DMS79 treated with DMSO at 0.1 percent for 48 hours (cell line): ENCODE measurements around the gene MINDY4.

Source experiments
- DNase-seq: peaks from one replicate; lab custom pipeline; 2025; lab: John Stamatoyannopoulos, UW

The MINDY4 gene

DNA sequence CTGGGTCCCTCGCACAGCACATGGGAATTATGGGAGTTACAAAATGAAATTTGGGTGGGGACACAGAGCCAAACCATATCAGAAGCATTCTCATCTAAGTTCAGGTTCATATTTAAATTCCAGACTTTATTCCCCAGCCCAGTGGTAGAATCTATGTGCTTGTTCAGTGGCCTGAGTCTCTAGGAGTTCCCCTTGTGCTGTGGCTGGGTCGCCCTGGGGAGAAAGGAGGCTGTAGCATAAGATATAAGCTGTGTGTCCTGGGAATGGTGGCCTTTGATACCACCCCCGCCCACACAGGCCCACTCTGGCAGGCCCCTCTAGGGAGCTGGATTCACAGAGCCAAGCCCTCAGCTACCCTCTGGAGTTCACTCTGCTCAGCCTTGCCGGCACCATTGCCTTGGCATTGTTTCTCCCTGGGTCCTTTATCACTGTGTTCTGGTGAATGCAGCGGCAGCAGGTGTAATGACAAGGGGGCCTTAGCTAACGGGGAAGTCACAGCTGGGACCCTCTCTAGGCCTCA is 64.2 kb downstream of the MINDY4 start:
- no peak for DNase-seq

DNA sequence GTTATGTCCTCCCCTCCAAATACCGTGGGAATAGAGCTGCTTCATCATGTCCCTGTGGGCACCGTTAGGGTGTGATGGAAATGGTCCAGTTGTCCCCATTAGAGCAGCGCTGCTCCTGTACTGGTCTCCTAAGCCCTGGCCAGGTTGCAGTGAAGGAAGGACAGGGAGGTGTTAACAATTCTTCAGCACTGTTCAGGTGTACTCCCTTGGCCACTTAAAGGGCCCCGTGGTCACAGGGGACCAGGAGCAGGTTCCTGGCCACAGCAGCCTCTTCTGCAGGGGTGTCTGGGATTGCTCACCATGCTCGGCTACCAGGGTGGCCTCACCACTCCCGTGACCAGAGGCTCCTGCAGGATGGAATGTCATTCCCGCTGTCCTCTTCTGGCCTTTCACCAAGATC is 65.8 kb downstream of the MINDY4 start:
- no peak for DNase-seq

DNA sequence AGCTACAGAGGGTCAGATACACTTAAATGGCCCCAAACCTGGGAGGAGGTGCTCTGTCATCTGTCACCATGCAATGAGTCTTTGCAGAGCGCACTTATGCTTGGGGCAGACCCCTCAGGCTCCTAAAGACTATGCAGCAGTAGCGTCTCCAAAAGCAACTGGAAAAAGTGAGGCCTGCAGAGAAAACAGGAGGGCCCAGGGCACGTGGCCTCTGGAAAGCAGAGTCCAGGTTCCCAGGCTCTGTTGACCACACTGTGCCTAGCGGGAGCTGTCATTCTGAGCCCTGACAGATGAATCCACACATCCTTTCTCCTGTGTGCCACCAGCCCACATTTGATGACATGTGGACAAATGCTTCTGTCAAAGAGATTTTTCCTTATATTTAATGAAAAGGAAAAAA is 66.4 kb downstream of the MINDY4 start:
- DNase-seq = no peak

DNA sequence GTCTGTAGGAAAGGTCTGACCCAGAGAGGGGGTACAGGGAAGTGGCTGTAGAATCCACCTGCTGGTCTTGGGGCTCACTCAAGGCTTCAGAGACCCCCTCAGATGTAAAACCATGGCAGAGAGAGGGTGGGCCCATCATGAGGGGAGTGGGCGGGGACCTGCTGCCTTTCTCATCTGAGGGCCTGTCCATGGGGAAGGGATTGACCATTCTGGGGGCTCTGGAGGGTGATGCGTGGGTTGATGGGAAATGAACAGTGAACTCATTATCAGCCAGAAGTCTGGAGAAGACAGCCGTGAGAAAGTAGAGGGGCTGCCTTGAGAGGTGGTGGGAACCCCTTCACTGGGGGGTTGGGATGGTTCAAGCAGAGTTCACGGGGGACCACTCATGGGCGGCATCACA is 66.8 kb downstream of the MINDY4 start:
- no peak for DNase-seq

DNA sequence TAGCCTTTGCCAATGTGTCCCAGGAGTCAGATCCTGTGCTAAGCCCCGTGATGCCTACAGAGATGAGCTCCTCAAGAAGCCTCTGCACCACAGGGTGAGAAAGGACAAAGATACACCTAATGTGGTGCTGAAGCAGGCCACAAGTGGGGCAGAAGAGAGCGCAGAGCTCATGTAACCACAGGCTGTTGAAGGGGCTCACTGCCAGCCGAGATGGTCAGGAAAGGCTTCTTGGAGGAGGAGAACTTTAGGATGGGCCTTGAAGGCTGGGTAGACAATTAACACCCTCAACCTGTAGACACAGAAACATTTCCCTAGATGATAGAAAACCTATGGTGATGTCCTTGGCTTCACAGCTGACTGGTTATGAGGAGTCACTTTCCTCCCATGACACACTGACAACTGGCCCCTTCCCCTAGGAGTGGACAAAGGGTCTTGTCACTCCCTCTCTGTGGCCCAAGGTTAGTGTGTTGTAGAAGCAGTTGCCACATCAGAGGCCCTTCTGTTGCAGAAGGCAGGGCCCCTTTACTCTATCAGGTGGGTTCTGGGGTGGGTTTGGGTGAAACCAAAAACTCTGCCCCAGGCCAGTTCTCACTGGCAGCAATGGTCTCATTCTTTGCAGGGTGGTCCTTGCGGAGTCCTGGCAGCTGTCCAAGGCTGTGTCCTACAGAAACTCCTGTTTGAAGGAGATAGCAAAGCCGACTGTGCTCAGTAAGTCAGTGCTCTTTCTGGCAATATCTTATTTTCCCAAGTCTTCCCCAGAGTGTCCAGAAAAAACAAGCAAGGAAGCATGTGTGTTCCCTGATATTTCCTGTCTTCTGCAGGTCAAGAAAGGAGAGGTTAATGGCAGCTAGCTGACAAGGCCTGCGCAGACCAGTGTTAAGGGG is 69.2 kb downstream of the MINDY4 start:
- DNase-seq = no peak

DNA sequence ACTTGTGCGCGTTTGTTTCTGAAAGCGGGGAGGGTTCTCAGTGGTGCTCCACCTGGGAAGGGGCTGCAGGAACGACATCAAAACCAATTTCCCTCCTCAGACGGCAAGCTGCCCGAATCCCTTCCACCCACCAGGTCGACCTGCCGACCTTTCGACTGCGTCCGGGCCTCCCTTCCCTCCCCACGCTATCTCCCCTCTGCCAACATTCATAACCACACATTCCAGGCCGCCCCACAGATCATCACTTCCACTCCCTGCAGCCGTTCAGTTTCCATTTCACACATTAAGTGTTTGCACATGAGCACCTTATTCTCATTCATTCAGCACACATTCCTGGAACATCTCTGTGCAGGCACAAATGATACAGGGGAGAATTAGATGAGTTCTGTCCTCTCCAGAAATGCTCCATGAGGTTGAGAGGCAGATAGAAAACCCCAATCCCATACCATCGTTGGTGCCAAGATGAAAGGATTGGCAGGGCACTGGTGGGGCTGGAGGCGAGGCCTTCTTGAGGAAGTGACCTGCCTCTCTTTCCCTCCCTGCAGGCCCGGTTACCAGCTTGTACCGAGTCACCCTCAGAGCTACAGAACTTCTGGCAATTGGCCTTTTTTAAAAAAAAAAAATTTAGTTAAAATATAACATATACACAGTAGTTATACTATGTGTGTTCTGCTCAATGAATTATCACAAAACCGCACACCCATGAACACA is 70.0 kb downstream of the MINDY4 start:
- DNase-seq = no peak

DNA sequence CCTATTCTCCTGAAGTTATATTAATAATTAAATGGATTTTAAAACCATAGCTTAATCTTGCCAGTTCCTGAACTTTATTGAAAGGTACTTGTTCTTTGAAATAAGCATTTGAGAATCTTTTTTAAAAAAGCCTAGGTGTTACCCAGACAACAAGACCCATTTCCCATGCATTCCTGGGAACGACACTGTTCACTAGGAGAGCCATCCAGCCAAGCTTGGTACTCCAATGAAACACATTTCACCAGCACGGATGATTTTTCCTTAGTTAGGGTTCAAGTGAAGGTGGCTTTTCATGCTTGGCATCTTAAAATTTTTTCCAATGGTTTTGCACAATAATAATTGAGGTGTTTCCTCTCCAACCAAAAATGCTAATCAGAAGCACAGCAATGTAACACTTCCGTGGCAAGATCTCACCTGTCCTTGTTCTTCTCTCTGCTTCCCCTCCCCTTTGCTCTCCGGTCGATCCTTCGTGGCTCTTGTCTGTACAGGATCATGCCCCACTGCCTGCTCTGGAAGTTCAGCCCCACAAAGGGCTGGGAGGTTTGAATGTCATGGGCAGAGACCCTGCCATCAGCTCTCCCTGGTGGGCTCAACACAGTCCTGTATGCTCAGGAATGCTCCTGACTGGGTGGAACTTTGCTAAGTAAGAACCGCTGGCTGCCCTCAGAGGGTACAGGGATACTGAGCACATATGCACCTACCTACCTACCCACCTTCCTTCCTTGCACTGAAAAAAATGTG is 70.8 kb downstream of the MINDY4 start:
- DNase-seq = no peak

DNA sequence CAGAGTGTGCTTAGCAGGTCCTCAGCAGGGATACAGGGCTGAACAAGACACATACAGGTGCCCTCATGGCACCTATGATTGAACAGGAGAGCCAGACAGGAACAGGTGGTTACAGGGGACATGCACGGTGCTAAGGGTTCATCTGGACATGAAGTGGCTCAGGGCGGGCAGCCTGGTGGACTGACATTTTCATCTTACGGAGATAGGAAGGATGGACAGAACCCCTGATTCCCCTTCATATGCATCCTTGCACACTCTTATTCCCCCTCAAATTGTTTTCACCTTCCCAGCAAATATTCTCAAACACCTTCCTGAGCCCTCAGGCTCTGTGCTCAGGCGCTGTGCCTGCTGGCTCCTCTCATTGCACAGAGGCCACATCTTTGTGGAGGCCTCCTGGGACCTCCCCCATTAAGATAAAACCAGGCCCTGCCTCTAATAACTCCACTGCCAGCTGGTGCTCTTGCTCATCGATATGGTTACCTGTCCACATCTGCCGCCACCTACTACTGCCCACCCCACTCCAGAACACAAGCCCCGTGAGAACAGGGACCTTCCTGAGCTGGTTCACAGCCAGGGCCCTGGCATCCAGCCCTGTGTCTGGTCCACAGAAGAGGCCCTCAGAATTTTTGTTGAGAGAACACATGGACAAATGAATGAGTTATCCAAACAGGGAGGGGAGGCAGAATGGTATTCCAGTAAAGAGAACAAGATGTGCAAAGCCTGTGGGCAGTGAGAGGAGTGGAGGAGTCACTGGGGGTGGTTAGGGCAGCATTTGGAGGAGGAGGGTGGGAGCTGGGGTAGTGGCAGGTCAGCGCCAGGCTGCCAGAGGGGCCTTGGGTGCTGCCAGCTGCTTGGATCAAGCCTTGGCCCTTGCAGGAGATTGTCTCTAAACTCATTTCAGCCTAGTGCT is 71.6 kb downstream of the MINDY4 start:
- DNase-seq = peak; percentile 35

DNA sequence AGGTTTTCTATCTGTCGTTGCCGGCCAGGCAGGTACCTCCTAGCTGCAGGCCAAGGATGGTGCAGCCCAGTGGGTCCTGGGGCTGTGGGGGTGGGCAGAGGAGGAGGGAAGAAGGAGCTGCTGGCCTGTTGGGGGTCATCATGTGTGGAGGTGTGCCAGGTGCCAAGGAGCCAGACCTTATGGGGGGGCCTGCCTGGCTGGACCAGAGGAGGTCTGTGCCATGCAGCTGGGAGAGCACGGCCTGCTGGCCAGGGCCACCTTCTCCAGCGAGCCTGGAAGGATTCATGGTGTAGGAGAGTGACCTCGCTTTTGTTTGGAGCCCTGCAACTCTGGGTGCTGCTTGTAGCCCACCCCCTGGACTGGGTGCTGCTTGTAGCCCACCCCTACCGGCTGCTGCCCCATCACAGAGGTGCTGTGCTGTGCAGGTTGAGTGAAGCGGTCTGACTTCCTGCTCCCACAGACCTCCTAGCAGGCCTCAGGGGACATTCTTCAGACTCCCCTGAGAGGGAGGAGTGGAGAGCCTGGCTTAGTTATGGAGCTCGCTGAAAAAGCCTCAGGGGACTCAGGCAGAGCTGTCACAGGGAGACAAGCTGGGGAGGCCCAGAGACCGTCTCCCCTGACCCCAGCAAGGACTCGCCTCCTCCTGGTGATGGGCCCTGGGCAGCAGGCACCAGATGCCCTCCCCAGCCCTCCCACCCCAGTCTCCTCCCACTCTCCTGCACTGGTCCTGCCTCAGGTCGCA is 72.7 kb downstream of the MINDY4 start:
- no peak for DNase-seq

DNA sequence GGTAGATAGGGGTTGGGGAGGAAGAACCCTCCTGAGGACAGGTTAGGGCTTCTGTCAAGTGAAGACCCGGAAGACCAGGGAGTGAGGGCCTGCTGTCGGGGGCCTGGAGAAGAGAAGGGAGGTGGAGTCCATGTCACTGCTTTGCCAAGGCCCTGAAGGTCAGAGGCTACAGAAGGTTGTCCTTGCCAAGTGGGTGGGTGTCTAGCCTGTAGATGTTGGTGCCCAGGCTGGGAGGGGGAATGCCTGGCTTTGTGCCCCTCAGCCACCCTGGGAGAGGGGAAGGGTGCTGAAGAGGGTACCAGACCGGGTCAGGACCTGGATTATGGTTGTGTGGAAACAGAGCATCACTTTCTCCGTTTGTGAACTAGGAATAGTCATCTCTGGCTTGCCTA is 73.3 kb downstream of the MINDY4 start:
- DNase-seq = no peak

DNA sequence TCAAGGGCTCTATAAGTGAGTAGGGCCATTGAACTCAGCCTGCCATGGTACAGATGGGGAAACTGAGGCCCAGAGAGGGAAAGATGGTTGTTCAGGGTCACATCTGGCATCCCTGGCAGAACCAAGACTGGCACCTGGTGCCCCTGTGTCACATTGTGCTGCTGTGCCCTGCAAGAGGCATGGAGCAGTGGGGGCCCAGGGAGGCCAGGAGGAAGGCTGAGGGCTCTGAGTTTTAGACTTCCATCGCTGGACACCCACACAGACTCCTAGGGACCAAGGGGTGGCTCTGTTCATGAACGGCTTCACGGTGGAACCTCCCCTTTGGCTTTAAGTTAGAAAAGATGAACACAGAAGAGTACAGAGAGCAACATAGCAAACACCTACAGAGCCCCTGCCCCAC is 73.7 kb downstream of the MINDY4 start:
- DNase-seq = no peak

DNA sequence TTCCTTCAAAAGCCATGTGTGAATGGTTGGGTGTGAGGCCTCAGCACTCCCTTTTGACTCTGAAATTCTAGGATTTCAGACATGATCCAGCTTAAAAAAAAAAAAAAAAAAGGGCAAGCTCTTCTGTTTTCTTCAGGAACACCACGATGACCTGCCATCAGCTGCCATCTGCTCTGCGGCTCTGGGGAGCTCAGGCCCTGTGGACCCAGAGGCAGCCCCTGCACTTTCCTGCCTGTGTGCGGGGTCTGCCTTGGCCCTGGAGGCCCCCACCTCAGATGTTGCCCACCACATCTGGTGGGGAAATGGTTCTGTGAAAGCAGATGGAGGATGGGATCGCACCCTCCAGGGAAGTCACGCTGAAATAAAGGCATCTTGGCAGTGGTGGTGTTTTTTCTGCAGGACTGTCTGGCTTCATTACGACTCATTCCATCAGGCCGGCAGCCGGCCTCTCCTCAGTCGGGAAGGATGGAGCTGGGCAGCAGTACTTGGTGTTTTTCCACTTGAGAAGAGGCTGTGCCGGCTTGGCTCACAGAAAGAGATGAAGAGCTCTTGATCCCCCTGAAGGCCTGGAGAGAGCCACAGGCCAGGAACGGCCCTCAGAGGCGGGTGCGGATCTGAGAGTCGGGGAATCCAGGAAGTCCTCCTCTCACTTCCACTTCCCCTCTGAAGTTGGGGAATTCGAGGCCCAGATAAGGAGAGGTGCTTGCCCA is 74.4 kb downstream of the MINDY4 start:
- DNase-seq = peak; percentile 65

DNA sequence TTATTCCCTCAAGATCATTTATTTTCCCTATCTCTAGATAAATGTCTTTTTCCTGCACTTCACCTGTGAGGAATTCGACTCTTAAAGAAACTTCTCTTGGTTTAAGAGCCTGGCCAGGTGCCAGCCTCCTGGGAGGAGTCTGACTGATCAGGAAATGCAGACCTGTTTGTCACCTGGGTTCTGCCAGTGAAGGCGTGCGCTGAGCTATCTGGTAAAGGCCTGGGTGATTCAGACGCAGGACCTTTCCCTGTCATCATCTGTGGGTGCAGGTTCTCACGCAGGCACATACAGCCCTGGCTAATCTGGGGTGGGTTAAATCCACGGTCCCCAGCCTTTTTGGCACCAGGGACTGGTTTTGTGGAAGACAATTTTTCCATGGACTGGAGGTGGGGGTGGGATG is 75.2 kb downstream of the MINDY4 start:
- DNase-seq = peak; percentile 53

DNA sequence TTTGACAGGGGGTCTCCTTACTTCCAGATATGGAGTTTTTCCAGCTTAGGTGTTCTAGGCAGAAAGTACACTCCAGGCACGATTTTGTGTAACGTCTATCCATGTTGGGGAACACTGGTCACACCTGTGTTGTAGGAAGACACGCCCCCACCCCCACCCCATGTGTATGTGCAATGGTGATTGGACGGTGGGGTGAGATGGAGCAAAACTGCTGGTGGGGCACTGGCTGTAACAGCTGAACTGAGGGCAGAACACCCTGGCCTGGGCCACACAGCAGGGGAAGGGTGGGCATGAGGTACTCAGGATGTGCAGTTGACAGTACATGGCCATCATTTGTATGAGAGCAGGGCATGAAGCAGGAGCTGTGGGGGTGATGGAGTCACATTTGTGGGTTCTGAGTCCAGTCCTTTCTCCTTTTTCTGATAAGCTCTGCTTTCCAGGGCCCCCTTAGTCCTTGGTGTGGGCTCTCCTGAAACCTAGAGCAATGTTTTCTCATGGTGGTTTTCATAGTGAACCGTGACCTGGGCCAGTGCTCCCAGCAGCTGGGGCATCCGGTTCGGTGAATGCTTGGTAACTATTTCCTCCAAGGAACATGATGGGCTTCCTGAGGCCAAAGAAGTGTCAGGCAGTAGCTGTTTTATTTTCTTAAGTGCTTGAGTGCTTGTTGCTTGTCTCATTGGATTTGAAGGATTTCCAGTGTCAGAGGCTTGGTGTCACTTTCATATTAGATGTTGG is 77.1 kb downstream of the MINDY4 start:
- DNase-seq = no peak

DNA sequence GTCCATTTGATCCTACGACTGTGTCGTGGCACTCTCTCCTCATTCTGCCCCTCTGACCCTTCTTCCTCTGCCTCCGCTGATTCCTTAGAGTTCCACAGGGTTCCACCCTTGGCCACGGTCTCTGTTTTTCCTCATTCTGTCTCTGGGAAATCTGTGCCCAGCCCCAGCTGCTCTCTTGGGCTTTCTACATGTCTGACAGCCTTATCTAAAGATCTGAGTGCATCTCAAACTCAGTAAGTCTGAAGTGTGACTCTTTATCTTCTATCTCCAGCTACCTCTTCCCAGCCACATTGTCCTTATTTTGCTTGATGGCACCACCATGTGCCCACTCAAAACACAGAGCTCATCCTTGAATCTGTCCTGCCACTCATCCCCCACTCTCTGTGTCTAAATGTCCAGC is 78.3 kb downstream of the MINDY4 start:
- no peak for DNase-seq

DNA sequence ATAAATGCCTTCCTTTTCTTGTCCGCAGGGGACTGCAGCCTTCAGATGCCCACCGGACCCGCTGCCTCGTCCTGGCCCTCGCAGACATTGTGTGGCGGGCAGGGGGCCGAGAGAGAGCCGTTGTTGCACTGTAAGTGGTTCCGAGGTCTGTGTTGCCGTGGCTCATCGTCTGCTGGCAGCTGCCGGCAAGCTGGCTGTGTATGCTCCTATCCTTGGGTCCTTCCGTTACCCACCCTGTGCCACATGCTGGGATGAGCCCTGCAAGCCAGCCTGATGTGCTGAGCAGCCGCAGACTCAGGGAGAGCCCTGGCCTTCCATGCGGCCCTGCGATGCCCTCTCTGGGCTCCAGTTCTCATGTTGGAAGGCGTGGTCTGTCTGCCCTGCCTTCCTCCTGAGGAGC is 79.2 kb downstream of the MINDY4 start:
- DNase-seq = no peak

DNA sequence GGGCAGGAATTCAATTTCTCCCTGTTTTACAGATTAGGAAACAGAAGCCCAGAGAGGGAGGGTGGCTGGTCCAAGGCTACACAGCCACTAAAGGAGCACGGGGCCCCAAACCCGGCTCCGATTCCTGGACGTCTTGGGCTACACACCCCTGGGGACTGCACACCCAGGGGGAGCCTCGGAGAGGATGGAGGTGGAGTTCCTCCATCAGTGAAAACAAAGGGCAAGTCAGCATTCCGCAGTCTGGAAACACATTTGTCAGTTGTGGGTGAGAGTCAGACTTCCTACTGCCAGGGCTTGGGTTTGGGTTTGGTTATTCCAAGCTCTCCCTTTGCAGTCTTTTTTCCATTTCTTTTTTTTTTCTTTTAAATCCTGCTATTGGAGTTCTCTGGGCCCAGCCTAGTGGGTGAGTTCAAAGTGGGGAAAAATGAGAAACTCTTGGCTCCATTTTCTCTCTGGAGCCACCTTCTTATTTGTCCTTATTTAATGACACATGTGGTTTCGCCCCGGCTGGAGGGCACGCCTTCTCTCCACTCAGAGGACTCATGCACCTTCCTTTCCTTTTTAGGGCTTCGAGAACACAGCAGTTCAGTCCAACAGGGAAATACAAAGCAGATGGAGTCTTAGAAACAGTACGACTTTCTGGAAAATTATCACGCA is 80.6 kb downstream of the MINDY4 start:
- DNase-seq = no peak

DNA sequence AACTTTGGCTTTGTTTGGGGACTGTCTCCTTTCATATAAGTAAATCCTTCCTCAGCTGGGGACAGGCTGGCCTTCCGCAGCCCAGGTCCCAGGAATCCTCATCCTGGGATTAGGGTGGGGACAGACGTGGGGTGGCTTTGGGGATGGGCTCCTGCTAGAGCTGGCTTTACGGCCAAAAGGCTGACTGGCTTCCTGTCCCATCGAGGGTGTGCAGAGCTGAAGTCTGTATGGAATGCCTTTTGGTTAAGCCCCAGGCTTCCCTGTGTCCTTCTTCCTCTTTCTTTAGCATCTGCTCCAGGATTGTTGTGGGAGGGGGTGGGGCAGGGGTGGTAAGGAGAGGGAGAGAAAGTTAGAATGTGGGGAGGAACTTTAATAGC is 81.1 kb downstream of the MINDY4 start:
- DNase-seq = no peak

DNA sequence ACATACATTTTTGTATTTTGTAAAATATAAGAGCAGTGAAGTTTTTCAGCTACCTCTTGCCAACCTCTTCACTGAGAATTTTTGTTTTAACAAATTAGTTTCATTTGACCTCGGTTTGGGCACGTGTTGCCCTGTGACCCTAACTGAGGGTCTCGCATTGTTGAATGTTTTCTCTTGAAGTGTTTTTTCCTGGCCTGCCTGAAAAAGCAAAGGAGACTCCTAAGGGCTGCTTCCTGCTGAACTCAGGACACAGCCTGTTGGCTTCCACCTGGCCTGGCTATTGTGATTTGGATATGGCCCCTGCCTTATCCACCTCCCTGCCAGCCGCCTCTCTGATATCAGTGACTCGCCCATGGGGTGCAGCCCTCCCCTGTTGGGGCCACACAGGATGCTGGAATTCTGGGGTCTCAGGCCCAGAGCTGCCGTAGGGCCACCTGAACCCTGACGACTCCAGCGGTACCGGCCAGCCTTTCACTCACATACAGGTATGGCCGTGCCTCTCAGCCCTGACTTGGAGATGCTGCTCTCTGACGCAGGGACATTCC is 81.6 kb downstream of the MINDY4 start:
- DNase-seq = no peak
